ENCODE measurements around the gene GTF2F2. TPM values are rescaled to one million over a fixed set of nuclear protein-coding genes. Genes with fewer than 3 reads are reported as not detected.

Gene GTF2F2
- total RNA-seq, 1 donor from 2014 or later: 14.8 TPM

- DNase-seq (ENCODE audit: low spot score): no peak
Observed at GRCh38 chr13:45299194-45299593, 178.9 kb downstream of the GTF2F2 start.

- DNase-seq (ENCODE audit: low spot score): no peak
Observed at GRCh38 chr13:45300190-45300985, 180.1 kb downstream of the GTF2F2 start.

- no peak for DNase-seq (ENCODE audit: low spot score)
Observed at GRCh38 chr13:45301263-45301662, 181.0 kb downstream of the GTF2F2 start.

- no peak for DNase-seq (ENCODE audit: low spot score)
Observed at GRCh38 chr13:45302507-45302906, 182.2 kb downstream of the GTF2F2 start.

- DNase-seq (ENCODE audit: low spot score): no peak
Observed at GRCh38 chr13:45303026-45303425, 182.7 kb downstream of the GTF2F2 start.

GRCh38 chr13:45303866-45304265 is 183.6 kb downstream of the GTF2F2 start:
- DNase-seq (ENCODE audit: low spot score): peak; percentile 37

GRCh38 chr13:45305079-45305478 is 184.8 kb downstream of the GTF2F2 start:
- no peak for DNase-seq (ENCODE audit: low spot score)

- no peak for DNase-seq (ENCODE audit: low spot score)
Observed at GRCh38 chr13:45306966-45307365, 186.7 kb downstream of the GTF2F2 start.

GRCh38 chr13:45310341-45311131 is 190.2 kb downstream of the GTF2F2 start:
- DNase-seq (ENCODE audit: low spot score): no peak

- no peak for DNase-seq (ENCODE audit: low spot score)
Observed at GRCh38 chr13:45314822-45315221, 194.5 kb downstream of the GTF2F2 start.

- DNase-seq (ENCODE audit: low spot score): no peak
Observed at GRCh38 chr13:45315520-45316167, 195.3 kb downstream of the GTF2F2 start.

- no peak for DNase-seq (ENCODE audit: low spot score)
Observed at GRCh38 chr13:45316338-45316737, 196.0 kb downstream of the GTF2F2 start.

GRCh38 chr13:45316996-45317395 is 196.7 kb downstream of the GTF2F2 start:
- no peak for DNase-seq (ENCODE audit: low spot score)

GRCh38 chr13:45320876-45321629 is 200.7 kb downstream of the GTF2F2 start:
- DNase-seq (ENCODE audit: low spot score): no peak

GRCh38 chr13:45325806-45326205 is 205.5 kb downstream of the GTF2F2 start:
- DNase-seq (ENCODE audit: low spot score): no peak

GRCh38 chr13:45327253-45327955 is 207.1 kb downstream of the GTF2F2 start:
- no peak for DNase-seq (ENCODE audit: low spot score)

GRCh38 chr13:45328661-45329111 is 208.4 kb downstream of the GTF2F2 start:
- DNase-seq (ENCODE audit: low spot score): no peak

- no peak for DNase-seq (ENCODE audit: low spot score)
Observed at GRCh38 chr13:45331123-45331619, 210.9 kb downstream of the GTF2F2 start.

- no peak for DNase-seq (ENCODE audit: low spot score)
Observed at GRCh38 chr13:45331692-45332035, 211.4 kb downstream of the GTF2F2 start.

- no peak for DNase-seq (ENCODE audit: low spot score)
Observed at GRCh38 chr13:45332036-45332830, 211.9 kb downstream of the GTF2F2 start.
